CD14-positive monocyte (primary cell): ENCODE measurements around the gene DUS1L. TPM values are rescaled to one million over a fixed set of nuclear protein-coding genes. Genes with fewer than 3 reads are reported as not detected.

Experiments
- DNase-seq, 3 donors: peaks; one replicate each; pipeline ENCODE4 v3.0.0-alpha.2; 2011 to 2022
- H2AFZ ChIP-seq: 2 replicates; pipeline ENCODE4 v1.6.0; 2012; ENCODE audit warnings: mild to moderate bottlenecking, low read depth, low read length, inconsistent platforms; ENCODE audit not compliant: insufficient read depth, poor library complexity, severe bottlenecking
- H3K27ac ChIP-seq, 2 donors: 1 replicate in 1 of 2; 2 replicates in 1 of 2; pipeline ENCODE4 v1.5.1; 2012 to 2013; ENCODE audit warnings: low read length in 2 of 2, control low read depth in 1 of 2, inconsistent platforms in 1 of 2, low read depth in 1 of 2, mild to moderate bottlenecking in 1 of 2
- H3K27me3 ChIP-seq, 2 donors: one replicate each; pipeline versions ENCODE4 v1.6.0 to v1.6.1; 2011 to 2013; ENCODE audit warnings: low read length in 2 of 2; ENCODE audit not compliant: control insufficient read depth in 2 of 2, insufficient read depth in 2 of 2
- H3K36me3 ChIP-seq, 2 donors: replicated peaks in 1 of 2; 1 replicate in 1 of 2; 2 replicates in 1 of 2; pipeline versions ENCODE4 v1.5.1 to v1.6.1; 2012 to 2013; ENCODE audit warnings: low read length in 2 of 2, control low read depth in 1 of 2, inconsistent platforms in 1 of 2, mild to moderate bottlenecking in 1 of 2; ENCODE audit not compliant: insufficient read depth in 2 of 2, control insufficient read depth in 1 of 2
- H3K4me1 ChIP-seq, 2 donors: 1 replicate in 1 of 2; 2 replicates in 1 of 2; pipeline versions ENCODE4 v1.5.1 to v1.6.1; 2012 to 2013; ENCODE audit warnings: low read length in 2 of 2, control low read depth in 1 of 2, inconsistent platforms in 1 of 2, mild to moderate bottlenecking in 1 of 2, moderate library complexity in 1 of 2; ENCODE audit not compliant: insufficient read depth in 2 of 2, control insufficient read depth in 1 of 2
- H3K4me2 ChIP-seq: replicated peaks from 2 replicates; pipeline ENCODE3; 2012; ENCODE audit warnings: low read length, moderate library complexity, mild to moderate bottlenecking; ENCODE audit not compliant: poor library complexity, severe bottlenecking; ENCODE audit errors: extremely low read depth
- H3K4me3 ChIP-seq, 3 experiments: fragments of 200-600 bp in 1 of 3; sonication (generic) in 1 of 3; replicated peaks in 1 of 3; 1 replicate in 2 of 3; 2 replicates in 1 of 3; pipeline ENCODE4 v1.5.1; 2011 to 2013; ENCODE audit warnings: low read length in 3 of 3, mild to moderate bottlenecking in 3 of 3, control low read depth in 2 of 3, low read depth in 2 of 3, inconsistent platforms in 1 of 3, moderate library complexity in 1 of 3
- H3K79me2 ChIP-seq: 2 replicates; pipeline ENCODE4 v1.6.0; 2012; ENCODE audit warnings: mild to moderate bottlenecking, control low read depth, inconsistent platforms, low read length, moderate library complexity; ENCODE audit not compliant: insufficient read depth
- H3K9ac ChIP-seq: 2 replicates; pipeline ENCODE4 v1.6.0; 2017; ENCODE audit warnings: low read length, mild to moderate bottlenecking; ENCODE audit not compliant: insufficient read depth, poor library complexity, severe bottlenecking
- H3K9me3 ChIP-seq, 2 donors: replicated peaks in 1 of 2; 1 replicate in 1 of 2; 2 replicates in 1 of 2; pipeline versions ENCODE4 v1.5.1 to v1.6.1; 2012 to 2013; ENCODE audit warnings: low read length in 2 of 2, control low read depth in 1 of 2; ENCODE audit not compliant: control insufficient read depth in 1 of 2, insufficient read depth in 1 of 2
- H4K20me1 ChIP-seq: 2 replicates; pipeline ENCODE4 v1.6.0; 2012; ENCODE audit warnings: mild to moderate bottlenecking, low read length, control low read depth, moderate library complexity; ENCODE audit not compliant: insufficient read depth
- H3K27ac Mint-ChIP-seq, 7 donors: one replicate each; pipeline ENCODE4 v1.8.0; 2020; ENCODE audit warnings: mild to moderate bottlenecking in 7 of 7, mixed read lengths in 7 of 7, moderate library complexity in 6 of 7, inconsistent platforms in 2 of 7
- H3K27me3 Mint-ChIP-seq, 3 donors: one replicate each; pipeline ENCODE4 v1.8.0; 2021 to 2022; ENCODE audit warnings: low read depth in 3 of 3, mild to moderate bottlenecking in 3 of 3, mixed read lengths in 3 of 3, moderate library complexity in 3 of 3, inconsistent platforms in 1 of 3
- H3K36me3 Mint-ChIP-seq, 2 donors: one replicate each; pipeline ENCODE4 v1.8.0; 2020; ENCODE audit warnings: mixed read lengths in 2 of 2, inconsistent platforms in 1 of 2, mild to moderate bottlenecking in 1 of 2
- H3K4me1 Mint-ChIP-seq: one replicate; pipeline ENCODE4 v1.8.0; 2020; ENCODE audit warnings: mild to moderate bottlenecking, mixed read lengths
- H3K4me3 Mint-ChIP-seq, 2 donors: one replicate each; pipeline ENCODE4 v1.8.0; 2020; ENCODE audit warnings: mild to moderate bottlenecking in 2 of 2, mixed read lengths in 2 of 2, moderate library complexity in 1 of 2
- H3K9me3 Mint-ChIP-seq, 7 donors: one replicate each; pipeline ENCODE4 v1.8.0; 2020 to 2022; ENCODE audit warnings: mixed read lengths in 7 of 7, mild to moderate bottlenecking in 6 of 7, moderate library complexity in 6 of 7, inconsistent platforms in 2 of 7
- CTCF ChIP-seq: fragments of 200-600 bp; IDR thresholded peaks from one replicate; pipeline ENCODE4 v1.8.0; 2022; ENCODE audit warnings: antibody characterized with exemption, mild to moderate bottlenecking
- WGBS: methylation state at CpG from one replicate; pipeline ENCODE4 v1.1.5; 2013; ENCODE audit warnings: missing lambda C conversion rate; ENCODE audit not compliant: insufficient coverage; 5-methylcytosine and 5-hydroxymethylcytosine counted together
- intact Hi-C, 2 donors: fragments of 100-400 bp; cut with micrococcal nuclease; formaldehyde crosslinking; loops; one replicate each; pipeline versions ENCODE4 v1.15.0 to v1.15.1; 2023
- polyA plus RNA-seq, 3 donors: library from polyadenylated mRNA; depleted of rRNA in 1 of 3; unstranded in 2 of 3; stranded (reverse) in 1 of 3; fragments of 300-500 nt in 2 of 3; fragments of >200 nt in 1 of 3; fragmentation: Illumina TruSeq in 2 of 3; gene quantifications; 1 replicate in 2 of 3; 2 replicates in 1 of 3; pipeline ENCODE4 v1.2.3, GENCODE V29; 2012 to 2021

The DUS1L gene
- polyA plus RNA-seq, 3 donors, result 23.9 to 175 (median 47.6) TPM

GRCh38 chr17:82015311-82015971 is 50.2 kb downstream of the DUS1L start:
- peaks cover 6% of the 10 kb centered on the region for H3K79me2 ChIP-seq
- WGBS, result 92% methylated on average over 16 of the region's 24 CpGs
- no peaks in the 10 kb centered on the region for H3K9me3 Mint-ChIP-seq
- H3K27ac Mint-ChIP-seq, result peak overlapping the region in 1 of 7 donors; percentile 30
- H3K9me3 ChIP-seq, result no peaks in the 10 kb centered on the region
- H3K9ac ChIP-seq, result no peak overlapping the region
- peaks cover 0 to 2% (median 0%) of the 10 kb centered on the region in 3 donors for H3K27me3 Mint-ChIP-seq
- intact Hi-C loops, result no loop called here
- H3K4me3 ChIP-seq, result no peak overlapping the region
- H3K36me3 Mint-ChIP-seq, result peaks cover 9 to 20% of the 10 kb centered on the region in 2 donors
- H3K4me2 ChIP-seq, result no peak overlapping the region
- no peak overlapping the region for H2AFZ ChIP-seq
- no peaks in the 10 kb centered on the region for H3K4me1 Mint-ChIP-seq
- no peak overlapping the region for H3K4me3 Mint-ChIP-seq
- no peak for TF ChIP-seq CTCF
- no peaks in the 10 kb centered on the region for H3K27me3 ChIP-seq
- H3K4me1 ChIP-seq, result no peaks in the 10 kb centered on the region
- no peak overlapping the region for H3K27ac ChIP-seq
- peaks cover 12% of the 10 kb centered on the region for H4K20me1 ChIP-seq
- DNase-seq, result no peak
- peaks cover 16 to 17% of the 10 kb centered on the region in 2 donors for H3K36me3 ChIP-seq

GRCh38 chr17:82014971-82015310 is 50.7 kb downstream of the DUS1L start:
- H3K36me3 Mint-ChIP-seq, result peaks cover 9 to 23% of the 10 kb centered on the region in 2 donors
- Histone ChIP-seq H3K4me1 (no peaks in the 10 kb centered on the region), H3K27ac (no peak overlapping the region), H3K4me2 (no peak overlapping the region), H3K27me3 (no peaks in the 10 kb centered on the region), H2AFZ (no peak overlapping the region), H3K9ac (no peak overlapping the region), H3K36me3 (peaks cover 16 to 17% of the 10 kb centered on the region in 2 donors), H3K9me3 (no peaks in the 10 kb centered on the region), H3K4me3 (no peak overlapping the region), H3K79me2 (peaks cover 1% of the 10 kb centered on the region), H4K20me1 (peaks cover 7% of the 10 kb centered on the region)
- no peak for DNase-seq
- no peak overlapping the region for H3K27ac Mint-ChIP-seq
- peaks cover 0 to 2% (median 0%) of the 10 kb centered on the region in 3 donors for H3K27me3 Mint-ChIP-seq
- whole genome bisulfite sequencing, result 97% methylated on average over 10 of the region's 13 CpGs
- TF ChIP-seq CTCF, result no peak
- no peaks in the 10 kb centered on the region for H3K4me1 Mint-ChIP-seq
- no peaks in the 10 kb centered on the region for H3K9me3 Mint-ChIP-seq
- intact Hi-C loops, result no loop called here
- no peak overlapping the region for H3K4me3 Mint-ChIP-seq
